ENCODE measurements around the gene ZBTB3.
"Not testable (repeated sequence)": the region's sequence is repeated elsewhere in the genome, so short reads cannot be mapped to it uniquely, and the experiment has no call there.

Gene ZBTB3

GRCh38 chr11:62752177-62752785 lies 1.7 kb downstream of the ZBTB3 start:
- Histone ChIP-seq H3K36me3 (replicated peaks; ENCODE audit: insufficient read depth, low read length) (no peaks in the 10 kb centered on the region), H3K4me1 (ENCODE audit: low read length) (0 out of 2 replicates have a peak, but pooled peaks cover 3% of the 10 kb centered on the region), H3K27ac (ENCODE audit: low read length) (no peak overlapping the region), H3K27me3 (replicated peaks; ENCODE audit: insufficient read depth, low read length) (no peaks in the 10 kb centered on the region), H3F3A (ENCODE audit: insufficient read depth, low read length) (peaks cover 3% of the 10 kb centered on the region; the same call in 1 of the 2 replicates), H4K20me1 (ENCODE audit: insufficient read depth, low read length) (no peaks in the 10 kb centered on the region), H3K79me2 (ENCODE audit: low read length) (peaks cover 21% of the 10 kb centered on the region), H2AFZ (ENCODE audit: low read length) (no peak overlapping the region), H3K9ac (ENCODE audit: low read length) (no peak overlapping the region), H3K9me2 (replicated peaks; ENCODE audit: insufficient read depth, low read length) (no peaks in the 10 kb centered on the region), H3K4me3 (ENCODE audit: low read length) (no peak overlapping the region), H3K9me3 (replicated peaks; ENCODE audit: insufficient read depth, low read length) (no peaks in the 10 kb centered on the region), H3K4me2 (ENCODE audit: low read depth, low read length) (no peak overlapping the region)
- no peak for DNase-seq
- TF ChIP-seq EZH2 (optimal IDR thresholded peaks at IDR 0.05; ENCODE audit: low read depth, low read length): no peak
- TF ChIP-seq CTCF (IDR thresholded peaks at IDR 0.05; ENCODE audit: low read length): no peak
- TF ChIP-seq EZH2phosphoT487 (IDR thresholded peaks at IDR 0.05; ENCODE audit: low read length): no peak

- H3K4me2 ChIP-seq (ENCODE audit: low read depth, low read length); H3K27ac ChIP-seq (ENCODE audit: low read length); H3K36me3 ChIP-seq (replicated peaks; ENCODE audit: insufficient read depth, low read length); H3K9me2 ChIP-seq (replicated peaks; ENCODE audit: insufficient read depth, low read length); H3K4me1 ChIP-seq (ENCODE audit: low read length); H3K9me3 ChIP-seq (replicated peaks; ENCODE audit: insufficient read depth, low read length); H3F3A ChIP-seq (ENCODE audit: insufficient read depth, low read length); DNase-seq; H2AFZ ChIP-seq (ENCODE audit: low read length); H4K20me1 ChIP-seq (ENCODE audit: insufficient read depth, low read length); H3K27me3 ChIP-seq (replicated peaks; ENCODE audit: insufficient read depth, low read length); H3K9ac ChIP-seq (ENCODE audit: low read length); H3K4me3 ChIP-seq (ENCODE audit: low read length): not testable (repeated sequence)
- peaks cover 21% of the 10 kb centered on the region for H3K79me2 ChIP-seq (ENCODE audit: low read length)
These were observed 4.0 kb downstream of the ZBTB3 start for GRCh38 chr11:62749931-62750330.

- Histone ChIP-seq H4K20me1 (ENCODE audit: insufficient read depth, low read length) (no peaks in the 10 kb centered on the region), H3K4me1 (ENCODE audit: low read length) (no peaks in the 10 kb centered on the region), H2AFZ (ENCODE audit: low read length) (no peak overlapping the region), H3K4me3 (ENCODE audit: low read length) (no peak overlapping the region), H3K9ac (ENCODE audit: low read length) (no peak overlapping the region), H3K36me3 (replicated peaks; ENCODE audit: insufficient read depth, low read length) (no peaks in the 10 kb centered on the region), H3K27ac (ENCODE audit: low read length) (no peak overlapping the region), H3K79me2 (ENCODE audit: low read length) (peaks cover 12% of the 10 kb centered on the region), H3F3A (ENCODE audit: insufficient read depth, low read length) (peaks cover 3% of the 10 kb centered on the region), H3K9me2 (replicated peaks; ENCODE audit: insufficient read depth, low read length) (no peaks in the 10 kb centered on the region), H3K27me3 (replicated peaks; ENCODE audit: insufficient read depth, low read length) (no peaks in the 10 kb centered on the region), H3K9me3 (replicated peaks; ENCODE audit: insufficient read depth, low read length) (no peaks in the 10 kb centered on the region), H3K4me2 (ENCODE audit: low read depth, low read length) (no peak overlapping the region)
- TF ChIP-seq EZH2 (optimal IDR thresholded peaks at IDR 0.05; ENCODE audit: low read depth, low read length) (no peak), EZH2phosphoT487 (IDR thresholded peaks at IDR 0.05; ENCODE audit: low read length) (no peak), CTCF (IDR thresholded peaks at IDR 0.05; ENCODE audit: low read length) (no peak)
- DNase-seq: no peak
These were observed 6.3 kb downstream of the ZBTB3 start for GRCh38 chr11:62747475-62748160.

GRCh38 chr11:62737196-62737595 lies 16.8 kb downstream of the ZBTB3 start:
- Histone ChIP-seq H3K9ac (ENCODE audit: low read length) (no peak overlapping the region), H3F3A (ENCODE audit: insufficient read depth, low read length) (no peaks in the 10 kb centered on the region), H4K20me1 (ENCODE audit: insufficient read depth, low read length) (no peaks in the 10 kb centered on the region), H3K27me3 (replicated peaks; ENCODE audit: insufficient read depth, low read length) (no peaks in the 10 kb centered on the region), H3K79me2 (ENCODE audit: low read length) (peaks cover 17% of the 10 kb centered on the region), H3K9me3 (replicated peaks; ENCODE audit: insufficient read depth, low read length) (no peaks in the 10 kb centered on the region), H3K36me3 (replicated peaks; ENCODE audit: insufficient read depth, low read length) (peaks cover 4% of the 10 kb centered on the region; the same call in 1 of the 2 replicates), H3K9me2 (replicated peaks; ENCODE audit: insufficient read depth, low read length) (no peaks in the 10 kb centered on the region), H3K4me1 (ENCODE audit: low read length) (no peaks in the 10 kb centered on the region), H3K4me3 (ENCODE audit: low read length) (no peak overlapping the region), H3K27ac (ENCODE audit: low read length) (no peak overlapping the region), H3K4me2 (ENCODE audit: low read depth, low read length) (no peak overlapping the region), H2AFZ (ENCODE audit: low read length) (no peak overlapping the region)
- no peak for TF ChIP-seq EZH2phosphoT487 (IDR thresholded peaks at IDR 0.05; ENCODE audit: low read length)
- TF ChIP-seq CTCF (IDR thresholded peaks at IDR 0.05; ENCODE audit: low read length): no peak
- DNase-seq: no peak

All from MM.1S (cell line).